ENCODE measurements around the gene SPNS3. TPM values are rescaled to one million over a fixed set of nuclear protein-coding genes. Genes with fewer than 3 reads are reported as not detected.

SPNS3 gene
- total RNA-seq, 1 donor from 2014 or later = not detected

GRCh38 chr17:4519361-4519788 is 85.6 kb downstream of the SPNS3 start:
- Mint-ChIP-seq H3K4me1 (ENCODE audit: low read depth) (peaks cover 28% of the 10 kb centered on the region), H3K27ac (no peak overlapping the region), H3K36me3 (ENCODE audit: insufficient read depth) (no peaks in the 10 kb centered on the region), H3K9me3 (ENCODE audit: low read depth) (no peaks in the 10 kb centered on the region), H3K4me3 (ENCODE audit: low read depth) (no peak overlapping the region), H3K27me3 (peaks cover 4% of the 10 kb centered on the region)
- TF ChIP-seq CTCF (IDR thresholded peaks at IDR 0.05; ENCODE audit: unreplicated experiment) = no peak
- no peak for DNase-seq (ENCODE audit: low spot score, unreplicated experiment)

- Mint-ChIP-seq H3K27ac (peak overlapping the region; percentile 87), H3K36me3 (ENCODE audit: insufficient read depth) (no peaks in the 10 kb centered on the region), H3K4me3 (ENCODE audit: low read depth) (no peak overlapping the region), H3K4me1 (ENCODE audit: low read depth) (peaks cover 23% of the 10 kb centered on the region), H3K27me3 (peaks cover 4% of the 10 kb centered on the region), H3K9me3 (ENCODE audit: low read depth) (no peaks in the 10 kb centered on the region)
- TF ChIP-seq CTCF (IDR thresholded peaks at IDR 0.05; ENCODE audit: unreplicated experiment) = no peak
- no peak for DNase-seq (ENCODE audit: low spot score, unreplicated experiment)
These were observed 86.5 kb downstream of the SPNS3 start for GRCh38 chr17:4520060-4520893.

- Mint-ChIP-seq H3K27me3 (peaks cover 7% of the 10 kb centered on the region), H3K9me3 (ENCODE audit: low read depth) (no peaks in the 10 kb centered on the region), H3K4me1 (ENCODE audit: low read depth) (peaks cover 23% of the 10 kb centered on the region), H3K27ac (no peak overlapping the region), H3K4me3 (ENCODE audit: low read depth) (no peak overlapping the region), H3K36me3 (ENCODE audit: insufficient read depth) (no peaks in the 10 kb centered on the region)
- no peak for TF ChIP-seq CTCF (IDR thresholded peaks at IDR 0.05; ENCODE audit: unreplicated experiment)
- no peak for DNase-seq (ENCODE audit: low spot score, unreplicated experiment)
These were observed 87.3 kb downstream of the SPNS3 start for GRCh38 chr17:4520894-4521600.

DNA sequence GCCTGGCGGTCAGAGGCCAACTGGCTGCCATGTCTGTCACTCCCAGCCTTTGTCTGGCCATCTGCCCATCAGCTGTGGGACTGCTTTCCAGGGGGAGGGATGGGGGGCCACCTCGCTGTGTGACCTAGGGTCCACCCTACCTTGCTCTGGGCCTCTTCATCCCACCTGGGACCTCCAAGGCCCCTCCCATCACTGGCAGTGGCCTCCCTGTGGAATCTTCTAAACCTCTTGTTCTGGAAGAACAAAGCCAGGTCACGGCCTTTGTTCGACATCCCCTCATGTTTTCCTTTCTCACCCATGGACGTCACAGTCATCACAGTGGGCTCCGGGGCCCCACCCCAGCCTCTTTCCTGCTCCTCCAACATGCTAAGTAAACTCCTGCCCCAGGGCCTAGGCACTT is 88.9 kb downstream of the SPNS3 start:
- H3K4me1 Mint-ChIP-seq (ENCODE audit: low read depth) = peaks cover 23% of the 10 kb centered on the region
- no peaks in the 10 kb centered on the region for H3K36me3 Mint-ChIP-seq (ENCODE audit: insufficient read depth)
- no peak overlapping the region for H3K4me3 Mint-ChIP-seq (ENCODE audit: low read depth)
- TF ChIP-seq CTCF (IDR thresholded peaks at IDR 0.05; ENCODE audit: unreplicated experiment) = no peak
- H3K27me3 Mint-ChIP-seq = peaks cover 20% of the 10 kb centered on the region
- DNase-seq (ENCODE audit: low spot score, unreplicated experiment) = no peak
- no peaks in the 10 kb centered on the region for H3K9me3 Mint-ChIP-seq (ENCODE audit: low read depth)
- peak overlapping the region; percentile 49 for H3K27ac Mint-ChIP-seq

DNA sequence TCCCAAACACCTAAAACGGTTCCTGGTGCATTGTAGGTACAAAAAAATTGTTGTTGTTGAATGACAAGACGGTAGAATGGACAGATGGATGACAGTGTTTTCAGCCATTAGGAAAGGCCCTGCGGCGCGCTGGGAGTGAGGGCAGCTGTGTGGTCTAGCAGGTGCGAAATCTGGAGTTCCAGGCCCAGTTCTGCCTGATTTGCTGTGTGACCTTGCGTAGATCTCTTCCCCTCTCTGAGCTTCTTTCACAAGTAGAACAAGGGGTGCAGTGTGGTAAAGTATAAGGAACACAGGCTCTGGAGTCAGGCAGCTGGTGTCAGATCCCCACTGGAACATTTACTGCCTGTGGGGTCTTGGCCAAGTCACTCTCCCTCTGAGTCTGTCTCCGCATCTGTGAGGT is 90.2 kb downstream of the SPNS3 start:
- Mint-ChIP-seq H3K4me3 (ENCODE audit: low read depth) (no peak overlapping the region), H3K9me3 (ENCODE audit: low read depth) (no peaks in the 10 kb centered on the region), H3K4me1 (ENCODE audit: low read depth) (peaks cover 23% of the 10 kb centered on the region), H3K36me3 (ENCODE audit: insufficient read depth) (no peaks in the 10 kb centered on the region), H3K27ac (no peak overlapping the region), H3K27me3 (peaks cover 19% of the 10 kb centered on the region)
- no peak for TF ChIP-seq CTCF (IDR thresholded peaks at IDR 0.05; ENCODE audit: unreplicated experiment)
- DNase-seq (ENCODE audit: low spot score, unreplicated experiment) = no peak

All from progenitor cell of endocrine pancreas (in vitro differentiated cells).